Breast epithelium (tissue), 3 donors: ENCODE results near the gene TASP1.

ENCODE experiments used
- CTCF ChIP-seq, 3 donors: fragments of 450-650 bp; IDR thresholded peaks; one replicate each; pipeline ENCODE4 v1.5.1; 2016 to 2017; ENCODE audit warnings: antibody characterized with exemption in 3 of 3, mild to moderate bottlenecking in 3 of 3, moderate library complexity in 3 of 3
- POLR2A ChIP-seq: fragments of 450-650 bp; IDR thresholded peaks from one replicate; pipeline ENCODE4 v1.6.1; 2016; ENCODE audit warnings: antibody characterized with exemption, mild to moderate bottlenecking, moderate library complexity

GRCh38 chr20:13625304-13625979 is 13.3 kb downstream of the TASP1 start:
- TF ChIP-seq CTCF (IDR thresholded peaks at IDR 0.05) (no peak), POLR2A (no peak)
